Astrocyte of the cerebellum (primary cell): ENCODE data around the gene PARPBP.
"Not testable (repeated sequence)": the region's sequence is repeated elsewhere in the genome, so short reads cannot be mapped to it uniquely, and the experiment has no call there.

Experiments
- DNase-seq: peaks from one replicate; pipeline ENCODE4 v3.0.0-alpha.2; 2011; ENCODE audit warnings: low read depth
- H3K4me3 ChIP-seq: 2 replicates; pipeline ENCODE4 v1.5.1; 2011; ENCODE audit warnings: mild to moderate bottlenecking, low read depth, low read length, moderate library complexity
- in situ Hi-C: cut with HindIII; loops from 2 replicates; pipeline ENCODE4 v1.10.0; 2017; ENCODE audit warnings: low sequenced_read_pairs
- TF ChIP-seq, protein P1 (sequence below): IDR thresholded peaks from 2 replicates; pipeline ENCODE4 v1.5.1; 2012; ENCODE audit warnings: low read length, low read depth, moderate library complexity, mild to moderate bottlenecking; ENCODE audit errors: missing control alignments

Gene PARPBP

DNA sequence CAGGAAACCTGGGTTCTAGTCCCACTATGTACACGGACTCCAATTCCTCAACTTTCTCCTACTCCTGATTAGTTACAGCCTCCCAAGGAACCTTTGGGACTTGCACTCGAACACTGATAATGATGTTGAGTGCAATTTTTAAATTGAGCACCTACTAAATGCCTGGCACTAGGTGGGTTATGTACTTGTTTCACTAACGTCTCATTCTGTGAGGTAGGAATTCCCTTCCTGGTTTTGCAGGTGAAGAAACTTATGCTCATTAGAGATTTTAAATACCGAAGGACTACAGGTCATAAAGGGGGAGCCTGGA lies 536 bp downstream of the PARPBP start:
- in situ Hi-C loops = loop anchor here (25.0 kb wide), 1 partner anchor 642 kb away; no protein-coding TSS in a partner anchor
- TF ChIP-seq, protein P1, sequence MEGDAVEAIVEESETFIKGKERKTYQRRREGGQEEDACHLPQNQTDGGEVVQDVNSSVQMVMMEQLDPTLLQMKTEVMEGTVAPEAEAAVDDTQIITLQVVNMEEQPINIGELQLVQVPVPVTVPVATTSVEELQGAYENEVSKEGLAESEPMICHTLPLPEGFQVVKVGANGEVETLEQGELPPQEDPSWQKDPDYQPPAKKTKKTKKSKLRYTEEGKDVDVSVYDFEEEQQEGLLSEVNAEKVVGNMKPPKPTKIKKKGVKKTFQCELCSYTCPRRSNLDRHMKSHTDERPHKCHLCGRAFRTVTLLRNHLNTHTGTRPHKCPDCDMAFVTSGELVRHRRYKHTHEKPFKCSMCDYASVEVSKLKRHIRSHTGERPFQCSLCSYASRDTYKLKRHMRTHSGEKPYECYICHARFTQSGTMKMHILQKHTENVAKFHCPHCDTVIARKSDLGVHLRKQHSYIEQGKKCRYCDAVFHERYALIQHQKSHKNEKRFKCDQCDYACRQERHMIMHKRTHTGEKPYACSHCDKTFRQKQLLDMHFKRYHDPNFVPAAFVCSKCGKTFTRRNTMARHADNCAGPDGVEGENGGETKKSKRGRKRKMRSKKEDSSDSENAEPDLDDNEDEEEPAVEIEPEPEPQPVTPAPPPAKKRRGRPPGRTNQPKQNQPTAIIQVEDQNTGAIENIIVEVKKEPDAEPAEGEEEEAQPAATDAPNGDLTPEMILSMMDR = no peak
- DNase-seq = no peak
- peak overlapping the region; percentile 92 for H3K4me3 ChIP-seq

DNA sequence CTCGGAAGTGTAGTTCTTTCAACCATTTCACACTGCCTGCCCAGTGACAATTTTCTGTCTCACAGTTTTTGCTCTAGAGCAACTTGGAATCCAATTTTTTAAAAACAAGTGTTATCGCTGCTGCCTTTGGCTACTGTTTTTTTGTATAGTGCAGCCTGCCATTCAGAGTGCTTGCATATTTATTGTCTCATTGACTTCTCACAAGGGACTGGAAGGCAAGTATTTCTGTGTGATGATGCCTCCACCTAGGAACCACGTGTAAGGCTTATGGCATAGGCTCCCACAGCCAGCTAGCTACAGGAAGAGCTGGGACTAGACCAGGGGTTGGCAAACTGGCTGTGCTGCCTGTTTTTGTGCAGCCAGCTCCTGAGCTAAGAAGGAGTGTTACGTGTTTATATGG lies 903 bp downstream of the PARPBP start:
- in situ Hi-C loops = loop anchor here (25.0 kb wide), 1 partner anchor 641 kb away; no protein-coding TSS in a partner anchor

DNA sequence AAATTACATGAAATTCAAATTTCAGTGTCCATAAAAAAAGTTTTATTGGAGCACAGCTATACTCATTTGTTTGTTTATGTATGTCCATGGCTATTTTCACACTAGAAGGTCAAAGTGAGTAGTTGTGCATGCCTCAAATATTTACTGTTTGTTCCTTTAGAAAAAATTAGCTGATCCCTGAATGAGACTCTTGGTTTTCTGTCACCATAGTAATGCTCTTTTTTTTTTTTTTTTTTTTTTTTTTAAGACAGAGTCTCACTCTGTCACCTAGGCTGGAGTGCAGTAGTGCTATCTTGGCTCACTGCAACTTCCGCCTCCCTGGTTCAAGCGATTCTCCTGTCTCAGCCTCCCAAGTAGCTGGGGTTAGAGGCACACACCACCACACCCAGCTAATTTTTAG lies 1.3 kb downstream of the PARPBP start:
- H3K4me3 ChIP-seq, DNase-seq: not testable (repeated sequence)
- in situ Hi-C loops = loop anchor here (25.0 kb wide), 1 partner anchor 641 kb away; no protein-coding TSS in a partner anchor

More for the DNA sequence above, 903 bp downstream of the PARPBP start:
- TF ChIP-seq, protein P1 = no peak
- H3K4me3 ChIP-seq = peak overlapping the region; percentile 92
- no peak for DNase-seq

DNA sequence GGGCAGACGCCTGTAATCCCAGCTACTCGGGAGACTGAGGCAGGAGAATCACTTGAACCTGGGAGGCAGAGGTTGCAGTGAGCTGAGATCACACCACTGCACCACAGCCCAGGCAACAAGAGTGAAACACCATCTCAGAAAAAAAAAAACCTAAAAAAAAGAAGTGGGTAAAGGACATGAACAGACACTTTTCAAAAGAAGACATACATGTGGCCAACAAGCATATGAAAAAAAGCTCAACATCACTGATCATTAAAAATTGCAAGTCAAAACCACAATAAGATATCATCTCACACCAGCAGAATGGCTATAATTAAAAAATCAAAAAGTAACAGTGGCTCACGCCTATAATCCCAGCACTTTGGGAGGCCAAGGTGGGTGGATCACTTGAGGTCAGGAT lies 10.7 kb downstream of the PARPBP start:
- H3K4me3 ChIP-seq, in situ Hi-C loops: not testable (repeated sequence)

DNA sequence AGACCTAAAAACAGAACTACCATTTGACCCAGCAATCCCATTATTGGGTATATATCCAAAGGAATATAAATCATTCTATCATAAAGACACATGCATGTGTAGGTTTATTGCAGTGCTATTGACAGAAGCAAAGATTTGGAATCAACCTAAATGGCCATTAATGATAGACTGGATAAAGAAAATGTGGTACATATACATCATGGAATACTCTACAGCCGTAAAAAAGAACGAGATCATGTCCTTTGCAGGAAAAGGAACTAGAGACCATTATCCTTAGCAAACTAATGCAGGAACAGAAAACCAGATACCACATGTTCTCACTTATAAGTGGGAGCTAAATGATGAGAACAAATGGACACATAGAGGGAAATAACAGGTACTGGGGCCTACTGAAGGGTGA lies 11.5 kb downstream of the PARPBP start:
- DNase-seq, in situ Hi-C loops: not testable (repeated sequence)

More for the DNA sequence above, 10.7 kb downstream of the PARPBP start:
- DNase-seq = not testable (repeated sequence)

DNA sequence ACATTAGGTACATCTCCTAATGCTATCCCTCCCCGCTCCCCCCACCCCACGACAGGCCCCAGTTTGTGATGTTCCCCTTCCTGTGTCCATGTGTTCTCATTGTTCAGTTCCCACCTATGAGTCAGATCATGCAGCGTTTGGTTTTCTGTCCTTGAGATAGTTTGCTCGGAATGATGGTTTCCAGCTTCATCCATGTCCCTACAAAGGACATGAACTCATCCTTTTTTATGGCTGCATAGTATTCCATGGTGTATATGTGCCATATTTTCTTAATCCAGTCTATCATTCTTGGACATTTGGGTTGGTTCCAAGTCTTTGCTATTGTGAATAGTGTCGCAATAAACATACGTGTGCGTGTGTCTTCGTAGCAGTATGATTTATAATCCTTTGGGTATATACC lies 17.6 kb downstream of the PARPBP start:
- DNase-seq, H3K4me3 ChIP-seq, in situ Hi-C loops: not testable (repeated sequence)

More for the DNA sequence above, 11.5 kb downstream of the PARPBP start:
- not testable (repeated sequence) for H3K4me3 ChIP-seq

DNA sequence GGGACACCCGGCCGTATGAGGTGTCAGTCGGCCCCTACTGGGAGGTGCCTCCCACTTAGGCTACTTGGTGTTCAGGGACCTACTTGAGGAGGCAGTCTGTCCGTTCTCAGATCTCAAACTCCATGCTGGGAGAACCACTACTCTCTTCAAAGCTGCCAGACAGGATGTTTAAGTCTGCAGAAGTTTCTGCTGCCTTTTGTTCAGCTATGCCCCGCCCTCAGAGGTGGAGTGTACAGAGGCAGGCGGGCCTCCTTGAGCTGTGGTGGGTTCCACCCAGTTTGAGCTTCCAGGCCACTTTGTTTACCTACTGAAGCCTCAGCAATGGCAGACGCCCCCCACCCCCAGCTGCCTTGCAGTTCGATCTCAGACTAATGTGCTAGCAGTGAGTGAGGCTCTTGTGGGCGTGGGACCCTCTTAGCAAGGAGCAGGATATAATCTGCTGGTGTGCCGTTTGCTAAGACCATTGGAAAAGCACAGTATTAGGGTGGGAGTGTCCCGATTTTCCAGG lies 22.9 kb downstream of the PARPBP start:
- in situ Hi-C loops = not testable (repeated sequence)

DNA sequence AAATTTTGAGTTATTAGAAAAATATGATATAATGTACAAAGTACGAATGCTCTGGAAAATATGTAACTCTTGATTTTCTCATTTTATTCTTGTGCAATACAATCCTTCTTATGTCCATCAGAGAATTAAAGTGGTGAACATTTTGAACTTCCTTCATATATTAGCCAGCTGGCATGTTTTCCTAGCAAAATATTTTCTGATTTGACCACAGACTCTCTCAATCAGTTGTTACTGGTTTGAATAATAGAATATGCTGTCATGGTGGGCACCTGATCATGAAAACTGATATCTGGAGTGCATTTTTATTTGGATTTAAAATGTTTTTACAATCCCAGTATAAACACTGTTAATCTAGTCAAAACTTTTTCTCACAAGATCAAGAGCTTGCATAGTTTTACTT lies 24.2 kb downstream of the PARPBP start:
- H3K4me3 ChIP-seq = no peak overlapping the region
- in situ Hi-C loops = no loop called here
- TF ChIP-seq, protein P1 = no peak
- no peak for DNase-seq

More for the DNA sequence above, 22.9 kb downstream of the PARPBP start:
- DNase-seq, H3K4me3 ChIP-seq: not testable (repeated sequence)

DNA sequence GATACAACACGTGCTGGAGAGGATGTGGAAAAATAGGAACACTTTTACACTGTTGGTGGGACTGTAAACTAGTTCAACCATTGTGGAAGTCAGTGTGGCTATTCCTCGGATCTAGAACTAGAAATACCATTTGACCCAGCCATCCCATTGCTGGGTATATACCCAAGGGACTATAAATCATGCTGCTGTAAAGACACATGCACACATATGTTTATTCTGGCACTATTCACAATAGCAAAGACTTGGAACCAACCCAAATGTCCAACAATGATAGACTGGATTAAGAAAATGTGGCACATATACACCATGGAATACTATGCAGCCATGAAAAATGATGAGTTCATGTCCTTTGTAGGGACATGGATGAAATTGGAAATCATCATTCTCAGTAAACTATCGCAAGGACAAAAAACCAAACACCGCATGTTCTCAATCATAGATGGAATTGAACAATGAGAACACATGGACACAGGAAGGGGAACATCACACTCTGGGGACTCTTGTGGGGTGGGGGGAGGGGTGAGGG lies 27.1 kb downstream of the PARPBP start:
- H3K4me3 ChIP-seq, DNase-seq, in situ Hi-C loops: not testable (repeated sequence)

DNA sequence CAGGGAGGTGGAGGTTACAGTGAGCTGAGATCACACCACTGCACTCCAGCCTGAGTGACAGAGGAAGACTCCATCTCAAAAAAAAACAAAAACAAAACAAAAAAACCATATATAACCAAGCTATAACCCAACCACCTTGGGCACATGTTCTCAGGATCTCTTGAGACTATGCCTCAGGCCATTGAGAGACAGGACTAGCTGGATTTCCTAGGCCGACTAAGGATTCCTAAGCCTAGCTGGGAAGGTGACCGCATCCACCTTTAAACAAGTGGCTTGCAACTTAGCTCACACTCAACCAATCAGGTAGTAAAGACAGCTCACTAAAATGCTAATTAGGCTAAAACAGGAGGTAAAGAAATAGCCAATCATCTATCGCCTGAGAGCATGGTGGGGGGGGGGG lies 35.2 kb downstream of the PARPBP start:
- H3K4me3 ChIP-seq, in situ Hi-C loops, DNase-seq: not testable (repeated sequence)
